ENCODE data around the gene LRRC8B.

LRRC8B gene

DNA sequence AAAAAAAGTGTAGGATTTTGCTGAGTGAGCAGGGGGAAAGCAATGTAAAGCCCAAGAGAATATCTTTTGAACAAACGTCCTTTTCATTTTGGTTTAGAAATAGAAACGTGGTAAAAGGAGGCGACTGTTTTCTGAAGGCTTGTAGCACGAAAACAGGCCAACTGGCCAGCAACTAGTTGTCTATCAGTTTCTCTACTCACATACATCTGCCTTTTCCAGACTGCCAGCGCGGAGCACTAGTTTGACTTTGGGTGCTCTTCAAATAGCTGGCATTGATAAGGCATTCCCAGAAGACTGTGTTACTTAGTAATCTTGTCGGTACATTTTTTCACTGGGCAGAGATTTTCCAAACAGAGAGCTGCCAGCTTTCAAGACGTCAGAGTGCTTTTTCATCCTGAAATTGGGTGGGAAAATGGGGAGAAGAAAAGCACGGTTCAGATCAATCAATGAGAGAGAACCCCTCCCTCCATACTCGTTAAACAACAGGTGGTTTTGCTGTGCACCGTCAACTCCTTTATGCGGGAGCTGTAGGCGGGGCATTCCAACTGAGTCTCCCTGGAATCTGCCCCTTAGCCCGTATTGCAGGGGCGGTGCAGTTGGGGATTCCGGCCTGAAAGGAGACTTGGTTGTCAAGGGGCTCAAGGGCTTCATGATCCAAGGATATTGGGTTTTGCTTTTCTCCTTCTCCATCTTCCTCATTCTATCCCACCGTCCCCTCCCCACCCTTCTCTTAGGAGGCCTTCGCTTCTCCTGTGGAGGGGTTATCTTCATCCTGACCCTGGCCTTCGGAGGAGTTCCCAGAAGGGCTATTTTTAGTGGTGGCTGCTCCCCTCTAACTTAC lies 107.4 kb downstream of the LRRC8B start:
- ATAC-seq, result no peak
- TF ChIP-seq ZNF70 (CRISPR knock-in tag; IDR thresholded peaks at IDR 0.05) (no peak), ZNF565 (CRISPR knock-in tag; conservative IDR thresholded peaks at IDR 0.05; ENCODE audit: low read depth) (no peak)

DNA sequence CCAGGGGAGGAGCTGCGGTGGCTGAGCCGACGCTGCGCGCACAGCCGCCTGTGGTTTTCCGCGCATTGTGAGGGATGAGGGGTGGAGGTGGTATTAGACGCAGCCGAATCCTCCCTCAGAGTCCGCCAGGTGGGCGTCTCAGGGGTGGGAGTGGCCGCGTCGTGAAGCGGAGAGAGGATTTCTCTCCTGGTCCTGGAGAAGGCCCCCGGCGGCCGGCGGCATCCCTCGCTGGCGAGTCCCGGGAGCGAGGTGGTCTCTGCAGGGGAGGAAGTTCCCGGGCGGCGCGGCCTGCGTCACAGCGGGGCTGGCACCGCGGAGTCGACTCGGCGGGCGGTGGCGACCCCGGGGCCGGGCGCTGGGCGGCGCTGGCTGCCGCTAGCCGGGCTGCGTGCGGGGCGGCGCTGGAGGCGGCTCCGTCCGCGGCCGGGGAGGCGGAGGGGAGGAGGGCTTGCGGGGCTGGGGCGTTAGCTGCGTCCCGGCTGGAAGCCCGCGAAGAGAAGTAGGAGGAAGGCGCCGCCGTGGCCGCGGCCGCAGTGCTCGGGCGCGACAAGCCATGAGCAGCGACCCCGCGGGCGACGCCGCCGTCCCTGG lies 108.1 kb downstream of the LRRC8B start, which contains the start of gene LRRC8C:
TSS of gene LRRC8C (plus strand) at position 464 of the 591 bp plus-strand sequence. CDS start 53,354 bp downstream, outside the sequence.
- TF ChIP-seq ZNF70 (CRISPR knock-in tag; IDR thresholded peaks at IDR 0.05) (no peak), BACH2 (CRISPR knock-in tag; IDR thresholded peaks at IDR 0.05; ENCODE audit: borderline replicate concordance) (no peak), ZC3H10 (CRISPR knock-in tag; IDR thresholded peaks at IDR 0.05) (no peak), ISL1 (CRISPR knock-in tag; IDR thresholded peaks at IDR 0.05) (no peak), TOX (CRISPR knock-in tag; IDR thresholded peaks at IDR 0.05; ENCODE audit: borderline replicate concordance) (no peak), ZFP3 (CRISPR knock-in tag; IDR thresholded peaks at IDR 0.05) (no peak), CSDC2 (CRISPR knock-in tag; IDR thresholded peaks at IDR 0.05) (no peak), ZNF8 (CRISPR knock-in tag; IDR thresholded peaks at IDR 0.05) (no peak), TCF4 (CRISPR knock-in tag; IDR thresholded peaks at IDR 0.05; ENCODE audit: borderline replicate concordance) (no peak), RARB (CRISPR knock-in tag; IDR thresholded peaks at IDR 0.05) (no peak), PPARA (CRISPR knock-in tag; IDR thresholded peaks at IDR 0.05; ENCODE audit: borderline replicate concordance) (no peak), ARNTL (CRISPR knock-in tag; IDR thresholded peaks at IDR 0.05; ENCODE audit: borderline replicate concordance, low read depth) (no peak), ZFP30 (CRISPR knock-in tag; IDR thresholded peaks at IDR 0.05) (no peak)
- TF ChIP-seq, protein P1, sequence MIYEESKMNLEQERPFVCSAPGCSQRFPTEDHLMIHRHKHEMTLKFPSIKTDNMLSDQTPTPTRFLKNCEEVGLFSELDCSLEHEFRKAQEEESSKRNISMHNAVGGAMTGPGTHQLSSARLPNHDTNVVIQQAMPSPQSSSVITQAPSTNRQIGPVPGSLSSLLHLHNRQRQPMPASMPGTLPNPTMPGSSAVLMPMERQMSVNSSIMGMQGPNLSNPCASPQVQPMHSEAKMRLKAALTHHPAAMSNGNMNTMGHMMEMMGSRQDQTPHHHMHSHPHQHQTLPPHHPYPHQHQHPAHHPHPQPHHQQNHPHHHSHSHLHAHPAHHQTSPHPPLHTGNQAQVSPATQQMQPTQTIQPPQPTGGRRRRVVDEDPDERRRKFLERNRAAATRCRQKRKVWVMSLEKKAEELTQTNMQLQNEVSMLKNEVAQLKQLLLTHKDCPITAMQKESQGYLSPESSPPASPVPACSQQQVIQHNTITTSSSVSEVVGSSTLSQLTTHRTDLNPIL (CRISPR knock-in tag; IDR thresholded peaks at IDR 0.05; ENCODE audit: low read depth), result no peak
- TF ChIP-seq, protein P2, sequence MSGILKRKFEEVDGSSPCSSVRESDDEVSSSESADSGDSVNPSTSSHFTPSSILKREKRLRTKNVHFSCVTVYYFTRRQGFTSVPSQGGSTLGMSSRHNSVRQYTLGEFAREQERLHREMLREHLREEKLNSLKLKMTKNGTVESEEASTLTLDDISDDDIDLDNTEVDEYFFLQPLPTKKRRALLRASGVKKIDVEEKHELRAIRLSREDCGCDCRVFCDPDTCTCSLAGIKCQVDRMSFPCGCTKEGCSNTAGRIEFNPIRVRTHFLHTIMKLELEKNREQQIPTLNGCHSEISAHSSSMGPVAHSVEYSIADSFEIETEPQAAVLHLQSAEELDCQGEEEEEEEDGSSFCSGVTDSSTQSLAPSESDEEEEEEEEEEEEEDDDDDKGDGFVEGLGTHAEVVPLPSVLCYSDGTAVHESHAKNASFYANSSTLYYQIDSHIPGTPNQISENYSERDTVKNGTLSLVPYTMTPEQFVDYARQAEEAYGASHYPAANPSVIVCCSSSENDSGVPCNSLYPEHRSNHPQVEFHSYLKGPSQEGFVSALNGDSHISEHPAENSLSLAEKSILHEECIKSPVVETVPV (CRISPR knock-in tag; IDR thresholded peaks at IDR 0.05), result no peak
- TF ChIP-seq, protein P3, sequence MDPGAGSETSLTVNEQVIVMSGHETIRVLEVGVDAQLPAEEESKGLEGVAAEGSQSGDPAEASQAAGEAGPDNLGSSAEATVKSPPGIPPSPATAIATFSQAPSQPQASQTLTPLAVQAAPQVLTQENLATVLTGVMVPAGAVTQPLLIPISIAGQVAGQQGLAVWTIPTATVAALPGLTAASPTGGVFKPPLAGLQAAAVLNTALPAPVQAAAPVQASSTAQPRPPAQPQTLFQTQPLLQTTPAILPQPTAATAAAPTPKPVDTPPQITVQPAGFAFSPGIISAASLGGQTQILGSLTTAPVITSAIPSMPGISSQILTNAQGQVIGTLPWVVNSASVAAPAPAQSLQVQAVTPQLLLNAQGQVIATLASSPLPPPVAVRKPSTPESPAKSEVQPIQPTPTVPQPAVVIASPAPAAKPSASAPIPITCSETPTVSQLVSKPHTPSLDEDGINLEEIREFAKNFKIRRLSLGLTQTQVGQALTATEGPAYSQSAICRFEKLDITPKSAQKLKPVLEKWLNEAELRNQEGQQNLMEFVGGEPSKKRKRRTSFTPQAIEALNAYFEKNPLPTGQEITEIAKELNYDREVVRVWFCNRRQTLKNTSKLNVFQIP (CRISPR knock-in tag; IDR thresholded peaks at IDR 0.05; ENCODE audit: borderline replicate concordance, low read depth), result no peak
- TF ChIP-seq, protein P4, sequence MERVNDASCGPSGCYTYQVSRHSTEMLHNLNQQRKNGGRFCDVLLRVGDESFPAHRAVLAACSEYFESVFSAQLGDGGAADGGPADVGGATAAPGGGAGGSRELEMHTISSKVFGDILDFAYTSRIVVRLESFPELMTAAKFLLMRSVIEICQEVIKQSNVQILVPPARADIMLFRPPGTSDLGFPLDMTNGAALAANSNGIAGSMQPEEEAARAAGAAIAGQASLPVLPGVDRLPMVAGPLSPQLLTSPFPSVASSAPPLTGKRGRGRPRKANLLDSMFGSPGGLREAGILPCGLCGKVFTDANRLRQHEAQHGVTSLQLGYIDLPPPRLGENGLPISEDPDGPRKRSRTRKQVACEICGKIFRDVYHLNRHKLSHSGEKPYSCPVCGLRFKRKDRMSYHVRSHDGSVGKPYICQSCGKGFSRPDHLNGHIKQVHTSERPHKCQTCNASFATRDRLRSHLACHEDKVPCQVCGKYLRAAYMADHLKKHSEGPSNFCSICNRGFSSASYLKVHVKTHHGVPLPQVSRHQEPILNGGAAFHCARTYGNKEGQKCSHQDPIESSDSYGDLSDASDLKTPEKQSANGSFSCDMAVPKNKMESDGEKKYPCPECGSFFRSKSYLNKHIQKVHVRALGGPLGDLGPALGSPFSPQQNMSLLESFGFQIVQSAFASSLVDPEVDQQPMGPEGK (CRISPR knock-in tag; IDR thresholded peaks at IDR 0.05; ENCODE audit: borderline replicate concordance), result no peak
- TF ChIP-seq, protein P5, sequence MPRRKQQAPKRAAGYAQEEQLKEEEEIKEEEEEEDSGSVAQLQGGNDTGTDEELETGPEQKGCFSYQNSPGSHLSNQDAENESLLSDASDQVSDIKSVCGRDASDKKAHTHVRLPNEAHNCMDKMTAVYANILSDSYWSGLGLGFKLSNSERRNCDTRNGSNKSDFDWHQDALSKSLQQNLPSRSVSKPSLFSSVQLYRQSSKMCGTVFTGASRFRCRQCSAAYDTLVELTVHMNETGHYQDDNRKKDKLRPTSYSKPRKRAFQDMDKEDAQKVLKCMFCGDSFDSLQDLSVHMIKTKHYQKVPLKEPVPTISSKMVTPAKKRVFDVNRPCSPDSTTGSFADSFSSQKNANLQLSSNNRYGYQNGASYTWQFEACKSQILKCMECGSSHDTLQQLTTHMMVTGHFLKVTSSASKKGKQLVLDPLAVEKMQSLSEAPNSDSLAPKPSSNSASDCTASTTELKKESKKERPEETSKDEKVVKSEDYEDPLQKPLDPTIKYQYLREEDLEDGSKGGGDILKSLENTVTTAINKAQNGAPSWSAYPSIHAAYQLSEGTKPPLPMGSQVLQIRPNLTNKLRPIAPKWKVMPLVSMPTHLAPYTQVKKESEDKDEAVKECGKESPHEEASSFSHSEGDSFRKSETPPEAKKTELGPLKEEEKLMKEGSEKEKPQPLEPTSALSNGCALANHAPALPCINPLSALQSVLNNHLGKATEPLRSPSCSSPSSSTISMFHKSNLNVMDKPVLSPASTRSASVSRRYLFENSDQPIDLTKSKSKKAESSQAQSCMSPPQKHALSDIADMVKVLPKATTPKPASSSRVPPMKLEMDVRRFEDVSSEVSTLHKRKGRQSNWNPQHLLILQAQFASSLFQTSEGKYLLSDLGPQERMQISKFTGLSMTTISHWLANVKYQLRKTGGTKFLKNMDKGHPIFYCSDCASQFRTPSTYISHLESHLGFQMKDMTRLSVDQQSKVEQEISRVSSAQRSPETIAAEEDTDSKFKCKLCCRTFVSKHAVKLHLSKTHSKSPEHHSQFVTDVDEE (CRISPR knock-in tag; IDR thresholded peaks at IDR 0.05), result no peak; the same call in 1 of the 2 replicates
- ATAC-seq, result peak; percentile 86

Measured in SK-N-SH treated with all-trans-retinoic acid at 6 μM for 48 hours (cell line).